Neural progenitor cell (in vitro differentiated cells): Measurements from ENCODE around the gene PEBP1.

Experiments
- EZH2 ChIP-seq: fragments of 200-600 bp; sonication (generic); IDR thresholded peaks from 2 replicates; pipeline ENCODE4 v1.6.1; 2017; ENCODE audit warnings: antibody characterized with exemption, mild to moderate bottlenecking, moderate library complexity
- TF ChIP-seq, protein P1 (sequence below): fragments of 200-600 bp; sonication (generic); IDR thresholded peaks from 2 replicates; pipeline ENCODE4 v1.5.1; 2017; ENCODE audit warnings: antibody characterized with exemption, mild to moderate bottlenecking

DNA sequence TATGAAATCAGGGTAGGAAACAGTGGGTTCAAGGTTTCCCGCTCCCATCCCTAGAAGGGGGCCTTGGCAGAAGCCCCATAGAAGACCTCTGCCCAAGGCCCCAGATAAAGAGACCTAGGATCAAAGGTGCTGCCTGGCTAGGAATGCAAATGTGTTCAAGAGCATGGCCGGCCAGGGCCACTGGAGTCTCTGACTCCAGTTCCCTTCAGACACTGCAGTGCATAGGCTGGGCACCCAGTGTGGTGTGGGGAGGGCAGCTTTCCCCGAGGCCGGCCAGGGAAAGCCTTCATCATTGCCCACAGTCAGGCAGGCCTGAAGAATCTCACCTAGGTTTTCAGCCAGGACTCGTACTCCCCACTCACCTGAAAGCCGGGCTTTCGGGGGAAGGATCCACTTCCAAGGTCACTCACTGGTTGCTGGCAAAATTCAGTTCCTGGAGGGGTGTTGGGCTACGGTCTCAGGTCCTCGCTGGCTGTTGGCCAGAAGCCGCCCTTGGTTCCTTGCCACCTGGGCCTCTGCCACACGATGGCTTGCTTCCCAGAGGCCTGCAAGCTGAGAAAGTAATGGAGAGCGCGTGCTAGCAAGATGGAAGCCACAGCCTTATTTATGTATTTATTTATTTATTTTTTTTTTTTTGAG, 9.7 kb upstream of the PEBP1 start:
- TF ChIP-seq, protein P1, sequence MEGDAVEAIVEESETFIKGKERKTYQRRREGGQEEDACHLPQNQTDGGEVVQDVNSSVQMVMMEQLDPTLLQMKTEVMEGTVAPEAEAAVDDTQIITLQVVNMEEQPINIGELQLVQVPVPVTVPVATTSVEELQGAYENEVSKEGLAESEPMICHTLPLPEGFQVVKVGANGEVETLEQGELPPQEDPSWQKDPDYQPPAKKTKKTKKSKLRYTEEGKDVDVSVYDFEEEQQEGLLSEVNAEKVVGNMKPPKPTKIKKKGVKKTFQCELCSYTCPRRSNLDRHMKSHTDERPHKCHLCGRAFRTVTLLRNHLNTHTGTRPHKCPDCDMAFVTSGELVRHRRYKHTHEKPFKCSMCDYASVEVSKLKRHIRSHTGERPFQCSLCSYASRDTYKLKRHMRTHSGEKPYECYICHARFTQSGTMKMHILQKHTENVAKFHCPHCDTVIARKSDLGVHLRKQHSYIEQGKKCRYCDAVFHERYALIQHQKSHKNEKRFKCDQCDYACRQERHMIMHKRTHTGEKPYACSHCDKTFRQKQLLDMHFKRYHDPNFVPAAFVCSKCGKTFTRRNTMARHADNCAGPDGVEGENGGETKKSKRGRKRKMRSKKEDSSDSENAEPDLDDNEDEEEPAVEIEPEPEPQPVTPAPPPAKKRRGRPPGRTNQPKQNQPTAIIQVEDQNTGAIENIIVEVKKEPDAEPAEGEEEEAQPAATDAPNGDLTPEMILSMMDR = no peak
- TF ChIP-seq EZH2 = no peak
